Stimulated activated CD4-positive, alpha-beta T cell treated with anti-CD3 and anti-CD28 coated beads, Interleukin-12 subunit alpha, Interleukin-12 subunit beta, amount 100 ng/mL, for 48 hours (primary cell): Measurements from ENCODE around the gene YDJC.
"Not testable (repeated sequence)": the region's sequence is repeated elsewhere in the genome, so short reads cannot be mapped to it uniquely, and the experiment has no call there.

Experiments
- DNase-seq, 3 donors: peaks; one replicate each; pipeline ENCODE4 v3.0.0-alpha.2; 2020; ENCODE audit warnings: low read depth in 2 of 3, low spot score in 1 of 3

YDJC gene

DNA sequence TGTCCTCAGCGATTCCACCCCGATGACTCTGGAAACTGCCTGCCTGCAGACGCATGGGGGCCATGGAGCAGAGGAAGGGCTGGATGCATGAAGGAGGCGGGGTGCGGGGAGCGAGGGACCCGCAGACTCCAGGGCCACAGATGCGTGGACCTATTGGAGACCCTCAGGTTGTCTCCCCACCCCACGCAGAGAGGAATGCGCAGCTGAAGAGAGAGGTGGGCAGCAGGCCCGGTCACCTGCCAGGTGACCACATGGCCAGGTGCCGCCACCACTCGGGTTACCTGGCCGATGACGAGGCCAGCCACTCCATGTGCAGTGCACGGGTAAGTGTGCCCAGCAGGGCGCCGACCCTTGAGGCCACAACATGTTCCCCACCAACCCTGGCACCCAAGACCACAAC lies 3.1 kb upstream of the YDJC start:
- no peak for DNase-seq

DNA sequence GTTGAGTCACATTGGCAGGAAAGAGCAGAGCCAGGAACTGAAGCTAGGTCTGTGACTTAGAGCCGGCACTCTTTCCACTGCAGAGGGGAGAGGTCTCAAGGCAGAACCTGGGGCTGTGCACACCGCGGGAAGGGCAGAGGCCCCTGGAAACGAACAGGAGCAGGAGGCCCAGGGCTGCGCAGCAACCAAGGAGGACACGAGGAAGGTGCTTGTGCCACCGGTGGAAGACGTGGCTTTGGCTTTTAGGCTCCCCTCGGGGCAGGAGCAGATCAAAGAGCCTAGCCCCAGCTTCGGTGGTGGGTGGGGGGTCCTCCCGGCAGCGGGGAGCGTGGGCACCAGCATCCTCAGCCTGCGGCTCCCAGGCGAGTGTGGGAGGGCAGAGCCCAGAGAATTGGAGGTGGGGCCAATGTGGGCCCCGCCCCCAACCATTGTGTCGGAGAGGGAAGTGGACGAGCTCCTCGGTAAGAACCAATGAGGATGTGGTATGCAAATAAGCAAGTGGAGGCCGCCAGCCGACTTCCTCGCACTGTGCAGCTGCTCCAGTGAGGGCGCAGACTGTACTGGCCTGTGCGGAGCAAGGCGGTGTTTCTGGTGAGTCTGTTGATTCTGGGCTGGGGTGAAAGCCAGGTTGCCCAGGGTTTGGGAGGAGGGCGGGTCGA lies 2.5 kb upstream of the YDJC start, which contains the start of gene CCDC116:
Gene CCDC116 (plus strand): TSS at position 524 of the 659 bp plus-strand sequence. CDS start 422 bp downstream, outside the sequence.
- peak in 2 of 3 donors; percentile 48 to 61 for DNase-seq

DNA sequence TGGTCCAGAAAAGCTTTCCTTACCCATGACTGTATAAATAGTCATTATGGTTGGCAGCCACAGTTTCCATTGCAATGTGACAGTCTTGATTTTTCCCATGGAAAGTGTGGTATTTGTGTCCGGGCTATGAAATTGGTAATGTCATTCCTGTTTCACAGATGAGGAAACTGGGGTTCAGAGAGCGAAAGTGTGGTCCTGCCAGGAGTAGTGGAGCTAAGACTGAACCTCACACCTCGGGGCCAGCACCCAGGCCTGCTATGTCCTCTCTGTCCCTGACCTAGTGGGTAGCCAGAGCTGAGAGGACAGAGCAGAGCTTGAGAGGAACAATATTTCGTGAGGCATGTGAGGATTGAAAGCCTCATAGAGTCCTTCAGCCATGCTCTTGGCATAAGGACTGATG lies 1.2 kb upstream of the YDJC start:
- DNase-seq, result no peak

DNA sequence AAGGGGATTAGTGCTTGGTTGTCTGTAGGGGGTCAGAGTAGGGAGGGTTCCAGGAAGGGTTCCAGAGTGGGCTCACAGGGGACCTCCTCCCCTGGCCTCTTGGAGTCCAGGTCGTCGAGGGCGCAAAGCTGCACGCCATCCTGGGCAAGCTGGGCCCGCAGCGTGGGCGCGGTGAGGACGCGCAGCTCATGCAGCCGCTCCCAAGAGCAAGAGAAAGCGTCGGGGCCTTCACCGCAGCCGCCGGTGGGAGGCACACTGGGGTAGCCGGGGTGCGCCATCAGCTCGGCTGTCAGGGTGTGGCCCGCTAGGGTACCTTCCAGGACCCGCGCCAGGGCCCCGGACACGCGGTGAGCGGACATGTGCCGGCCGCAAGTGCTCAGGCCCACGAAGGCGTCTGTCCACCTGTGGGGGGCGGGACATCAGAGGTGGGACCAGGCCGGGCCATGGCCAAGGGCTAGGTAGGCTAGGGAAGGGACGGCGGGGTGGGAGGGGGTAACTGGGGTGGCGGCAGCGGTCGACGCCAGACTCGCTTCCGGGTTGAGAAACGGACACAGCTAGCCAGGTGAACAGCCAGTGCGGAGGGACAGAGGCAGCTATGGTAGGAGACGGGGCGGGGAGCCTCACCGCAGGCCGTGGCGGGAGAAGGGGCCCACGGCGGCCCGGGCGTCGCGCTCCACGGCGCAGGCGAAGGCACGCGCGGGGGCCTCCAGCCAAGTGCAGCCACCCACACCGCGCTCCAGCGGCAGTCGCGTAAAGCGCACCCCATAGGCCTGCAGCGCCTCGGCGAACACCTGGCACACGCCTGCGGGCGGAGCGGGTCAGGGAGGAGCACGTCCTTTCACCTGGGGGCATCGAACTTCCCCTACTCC lies 1.2 kb downstream of the YDJC start:
- no peak for DNase-seq

DNA sequence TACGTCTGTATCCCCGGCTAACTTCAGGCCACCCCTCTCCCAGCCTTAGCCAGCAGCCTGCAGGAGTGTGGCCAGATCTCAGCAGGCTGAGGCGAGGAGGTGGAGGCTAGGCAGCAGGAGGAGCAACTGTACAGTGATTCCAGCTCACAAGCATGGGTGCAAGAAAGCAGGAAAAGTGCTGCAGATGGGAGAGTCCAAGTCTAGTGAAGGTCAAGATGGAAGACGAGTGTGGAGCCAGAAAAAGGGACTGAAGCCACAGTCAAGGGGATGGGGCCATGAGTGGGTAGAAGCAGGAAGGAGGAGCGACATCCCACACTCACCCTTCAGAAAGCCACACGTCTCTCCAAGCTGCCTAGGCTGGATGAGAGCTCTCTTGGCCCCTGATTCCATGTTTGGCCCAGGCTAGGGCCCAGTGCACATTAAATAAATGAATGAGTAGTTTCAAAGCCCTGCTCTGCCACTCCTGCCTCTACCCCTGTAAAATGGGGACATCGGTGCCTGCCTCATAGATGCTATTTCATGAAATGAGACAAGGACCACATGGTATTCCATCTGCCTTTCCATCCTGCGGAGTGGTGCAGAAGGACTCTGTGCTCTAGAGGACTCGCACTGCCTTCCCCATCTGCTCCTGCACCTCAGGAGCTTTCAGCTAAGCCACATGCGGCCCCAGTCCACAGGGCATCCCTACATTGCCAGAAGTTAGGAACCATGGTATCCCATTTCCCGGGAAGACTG lies 2.9 kb downstream of the YDJC start:
- no peak for DNase-seq

DNA sequence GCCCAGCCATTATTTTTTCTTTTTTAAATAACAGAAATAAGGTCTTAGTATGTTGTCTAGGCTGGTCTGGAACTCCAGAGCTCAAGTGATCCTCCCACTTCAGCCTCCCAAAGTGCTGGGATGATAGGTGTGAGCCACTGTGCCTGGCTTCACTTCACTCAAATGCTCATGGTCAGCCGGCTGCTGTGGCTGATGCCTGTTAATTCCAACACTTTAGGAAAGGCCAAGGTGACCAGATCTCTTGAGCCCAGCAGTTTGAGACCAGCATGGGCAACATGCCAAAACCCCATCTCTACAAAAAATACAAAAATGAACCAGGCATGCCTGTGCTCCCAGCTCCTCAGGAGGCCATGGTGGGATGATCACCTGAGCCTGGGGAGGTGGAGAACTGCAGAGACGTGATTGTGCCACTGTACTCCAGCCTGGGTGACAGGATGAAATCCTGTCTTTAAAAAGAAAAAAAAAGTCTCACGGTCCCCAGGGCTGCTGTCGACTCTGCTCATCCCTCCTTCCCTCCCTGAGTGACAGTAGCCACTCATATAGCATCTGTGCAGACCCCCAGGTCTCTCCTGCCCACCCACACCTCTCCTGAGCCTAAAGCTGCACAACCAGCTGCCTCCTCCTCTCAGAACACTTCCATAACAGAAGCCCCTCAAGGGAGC lies 3.6 kb downstream of the YDJC start:
- DNase-seq, result no peak

DNA sequence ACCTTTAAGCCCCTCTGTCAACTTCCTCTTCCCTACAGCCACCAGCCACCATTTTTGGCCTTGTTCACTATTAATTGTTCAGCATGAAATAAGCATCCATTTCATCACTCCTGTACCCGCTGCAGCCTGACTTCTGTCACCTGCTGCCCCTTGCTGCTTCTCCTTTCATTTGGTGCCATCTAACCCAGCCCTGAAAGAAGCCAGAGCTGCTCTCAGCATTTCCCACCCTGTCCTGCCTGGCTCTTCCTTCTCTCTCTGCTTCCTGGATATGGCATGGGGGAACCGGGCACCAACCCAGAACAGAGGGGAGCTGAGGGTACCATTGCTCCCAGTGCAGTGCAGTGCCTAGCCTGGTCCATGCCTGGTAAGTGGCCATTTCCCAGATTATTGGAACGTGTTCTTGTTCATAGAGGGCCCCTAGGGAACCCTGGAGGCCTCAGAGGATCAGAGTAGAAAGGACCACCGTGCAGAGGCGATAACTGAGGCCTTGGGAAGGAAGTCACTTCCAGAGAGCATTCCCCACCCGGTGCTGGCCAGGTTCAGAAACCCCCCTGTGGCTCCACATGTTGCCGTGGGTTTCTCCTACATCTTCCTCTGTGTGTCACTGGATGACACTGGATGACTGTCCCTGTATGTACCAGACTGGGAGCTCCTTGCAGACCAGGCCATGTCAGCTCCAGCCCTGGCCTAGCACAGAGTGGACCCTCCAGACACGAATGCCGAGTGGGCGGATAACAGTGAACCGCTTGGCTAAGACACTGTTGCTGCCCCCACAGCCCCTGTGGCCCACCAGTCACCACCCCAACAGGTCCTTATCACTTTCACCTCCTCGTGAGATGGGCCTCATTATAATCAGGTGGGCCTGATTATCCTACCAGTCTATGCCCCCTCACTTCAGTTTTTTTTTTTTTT lies 4.7 kb downstream of the YDJC start:
- DNase-seq, result no peak

DNA sequence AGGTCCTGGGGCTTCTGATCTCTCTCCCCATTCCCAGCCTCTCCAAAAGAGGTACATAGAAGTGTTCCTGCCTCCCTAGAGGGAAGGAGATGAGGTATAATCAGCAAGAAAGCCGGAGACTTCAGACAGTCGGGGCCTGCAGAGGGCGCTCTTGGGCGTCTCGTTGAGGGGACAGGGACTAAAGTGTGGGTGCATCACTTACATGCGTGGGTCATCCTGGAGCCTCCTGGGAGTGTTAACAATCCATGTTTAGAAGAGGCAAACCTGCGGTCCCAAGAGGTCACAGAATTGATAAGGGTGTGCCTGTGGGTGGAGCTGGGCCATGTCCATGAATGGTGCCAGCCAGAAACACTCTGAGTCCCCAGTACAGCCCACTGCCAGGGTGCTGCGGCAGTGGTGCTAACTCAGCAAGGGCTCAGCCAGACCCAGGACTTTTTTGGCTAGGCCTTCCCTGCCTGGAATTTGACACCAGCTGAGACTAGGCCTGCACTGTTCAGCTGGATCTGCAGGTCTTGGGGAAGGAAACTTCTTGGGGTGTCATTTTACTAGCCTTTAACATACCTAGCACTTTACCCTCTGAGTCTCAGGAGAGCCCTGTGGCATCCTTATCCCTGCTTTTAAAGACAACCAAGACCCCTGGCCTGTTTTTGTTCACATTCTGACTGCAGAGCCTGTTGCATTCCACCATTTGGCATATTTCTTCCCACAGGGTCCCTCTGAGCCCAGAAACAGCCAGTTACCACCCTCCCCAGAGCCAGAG lies 5.5 kb downstream of the YDJC start:
- DNase-seq, result peak in 1 of 3 donors; percentile 58

DNA sequence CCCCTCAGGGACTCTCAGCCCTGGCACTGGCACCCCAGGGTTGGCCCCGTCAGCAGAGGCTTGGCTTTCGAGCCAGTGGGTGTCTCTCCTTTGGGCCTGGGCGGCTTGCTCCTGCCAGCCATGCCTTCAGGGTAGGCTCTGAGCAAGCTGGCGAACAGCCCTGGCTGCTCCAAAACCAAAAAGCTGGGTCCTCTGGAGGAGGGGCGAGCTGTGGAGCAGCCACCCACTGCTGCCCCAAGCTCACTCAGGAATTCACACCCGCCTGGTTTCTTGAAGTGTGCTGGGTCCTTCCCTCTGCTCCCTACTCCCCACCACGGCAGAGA lies 6.2 kb downstream of the YDJC start:
- no peak for DNase-seq

DNA sequence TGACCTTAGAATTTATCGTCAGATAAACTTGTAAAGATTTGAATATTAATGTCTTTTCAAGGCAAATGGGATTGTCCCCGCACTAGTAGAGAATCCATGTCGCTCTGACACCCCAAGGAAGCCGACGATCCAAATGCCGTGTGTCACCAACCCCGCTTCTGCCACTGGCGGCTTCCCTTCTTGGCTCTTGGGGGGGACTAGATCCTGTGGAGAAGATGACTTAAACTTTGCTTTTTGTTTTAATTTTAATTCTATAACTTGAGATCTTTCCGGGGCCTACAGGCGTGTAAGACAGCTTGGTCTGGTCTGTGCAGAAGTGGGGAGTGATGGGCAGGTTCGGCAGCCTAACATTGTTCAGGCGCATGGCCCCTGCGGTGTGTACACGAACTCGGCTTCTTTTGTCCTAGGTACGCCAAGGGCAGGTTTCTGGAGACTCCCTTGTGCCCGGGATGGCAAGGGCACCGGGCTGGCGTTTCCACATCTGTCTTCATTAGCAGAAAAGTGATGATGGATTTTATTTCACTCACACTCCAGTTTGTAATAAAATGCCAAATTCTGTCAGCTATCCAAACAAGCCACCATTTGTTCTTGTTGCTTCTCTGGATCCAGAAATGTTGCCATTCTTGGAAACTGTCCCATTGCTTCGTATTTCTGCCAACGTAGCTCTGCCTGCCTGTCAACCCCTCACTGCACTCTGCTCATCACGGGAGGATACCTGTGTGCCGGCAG lies 6.7 kb downstream of the YDJC start:
- no peak for DNase-seq

DNA sequence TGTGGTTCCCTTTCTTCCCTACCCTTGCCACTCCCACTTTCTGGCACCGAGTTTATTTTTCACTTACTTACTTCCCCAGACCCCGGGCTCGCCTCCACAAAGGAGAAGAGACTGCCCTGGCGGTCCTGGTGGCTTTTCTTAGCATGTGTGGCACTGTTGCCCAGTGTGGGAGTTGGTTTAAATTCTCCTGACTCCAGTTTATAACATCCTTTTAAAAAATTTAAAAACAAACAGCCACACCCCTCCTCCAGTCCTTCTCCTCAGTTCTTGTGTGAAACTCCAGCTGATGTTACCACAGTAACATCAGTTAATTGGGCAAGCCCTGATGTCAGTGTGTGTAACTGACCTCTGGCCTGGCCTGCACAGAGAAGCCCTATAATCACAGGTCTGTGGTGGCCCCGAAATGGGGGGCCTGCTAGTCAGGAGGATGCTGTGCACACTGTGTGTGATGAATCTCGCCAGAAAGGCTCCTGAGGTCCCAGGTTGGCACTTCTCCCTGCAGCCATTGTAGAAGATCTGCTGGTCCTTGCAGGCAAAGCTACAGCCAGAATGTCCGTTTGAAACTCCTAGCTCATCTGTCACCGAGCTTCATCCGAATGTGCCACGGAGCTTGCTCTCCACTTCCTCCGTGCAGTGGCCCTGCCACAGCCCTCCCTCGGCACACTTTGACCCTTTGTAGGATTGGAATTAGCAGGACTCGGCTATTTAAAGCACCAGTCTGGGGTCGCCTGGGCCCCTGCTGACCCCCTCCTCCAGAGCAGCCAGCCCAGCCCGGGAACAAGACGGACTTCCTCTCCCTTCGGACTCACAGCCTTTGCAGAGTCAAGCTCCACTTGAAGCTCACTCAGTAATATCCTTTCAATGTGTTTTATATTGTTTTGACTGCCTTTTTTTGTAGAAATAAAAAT lies 7.6 kb downstream of the YDJC start:
- no peak for DNase-seq

DNA sequence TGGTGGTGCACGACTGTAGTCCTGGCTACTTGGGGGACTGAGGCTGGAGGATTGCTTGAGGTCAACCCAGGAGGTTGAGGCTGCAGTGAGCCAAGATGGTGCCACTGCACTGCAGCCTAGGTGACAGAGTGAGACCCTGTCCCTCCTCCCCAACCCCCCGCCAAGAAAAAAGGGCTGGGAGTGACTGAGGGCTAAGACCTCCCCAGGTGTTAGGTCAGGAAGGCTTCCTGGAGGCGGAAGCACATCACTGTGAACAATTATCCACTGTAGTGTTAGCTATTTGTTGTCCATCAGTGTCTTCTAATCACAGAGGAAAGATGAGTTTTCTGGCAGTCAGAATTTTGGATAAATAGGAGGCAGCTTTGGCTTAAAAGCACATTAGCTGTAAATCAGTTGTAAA lies 8.8 kb downstream of the YDJC start:
- no peak for DNase-seq

DNA sequence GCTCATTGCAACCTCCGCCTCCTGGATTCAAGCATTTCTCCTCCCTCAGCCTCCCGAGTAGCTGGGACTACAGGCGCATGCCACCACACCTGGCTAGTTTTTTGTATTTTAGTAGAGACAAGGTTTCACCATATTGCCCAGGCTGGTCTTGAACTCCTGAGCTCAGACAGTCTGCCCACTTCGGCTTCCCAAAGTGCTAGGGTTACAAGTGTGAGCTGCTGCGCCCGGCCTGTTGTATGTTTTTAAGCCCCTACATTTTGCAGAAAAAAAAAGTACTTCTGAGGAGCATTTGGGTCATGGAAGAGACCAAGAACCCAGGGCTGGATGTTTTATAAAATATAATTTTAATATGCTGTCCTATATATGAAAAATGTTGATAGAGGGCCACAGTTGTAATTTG lies 12.5 kb downstream of the YDJC start:
- DNase-seq, result not testable (repeated sequence)

DNA sequence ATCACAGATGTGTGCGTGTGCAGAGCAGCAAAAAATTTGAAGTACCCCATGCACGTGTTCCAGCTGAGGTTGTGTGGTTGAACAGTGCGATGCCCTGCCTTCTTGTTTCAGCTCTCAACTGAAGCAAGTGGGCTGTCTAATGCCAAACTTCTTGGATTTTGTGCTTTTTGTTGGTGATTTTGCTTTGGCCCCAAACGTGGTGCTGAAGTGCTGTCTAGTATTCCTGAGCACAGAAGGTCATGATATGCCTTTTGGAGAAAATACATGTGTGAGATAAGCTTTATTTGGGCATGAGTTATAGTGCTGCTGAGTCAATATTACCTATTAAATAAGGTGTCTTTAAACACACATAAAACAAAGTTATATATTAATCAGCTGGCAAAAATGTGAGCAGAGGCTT lies 14.1 kb downstream of the YDJC start:
- DNase-seq, result no peak

DNA sequence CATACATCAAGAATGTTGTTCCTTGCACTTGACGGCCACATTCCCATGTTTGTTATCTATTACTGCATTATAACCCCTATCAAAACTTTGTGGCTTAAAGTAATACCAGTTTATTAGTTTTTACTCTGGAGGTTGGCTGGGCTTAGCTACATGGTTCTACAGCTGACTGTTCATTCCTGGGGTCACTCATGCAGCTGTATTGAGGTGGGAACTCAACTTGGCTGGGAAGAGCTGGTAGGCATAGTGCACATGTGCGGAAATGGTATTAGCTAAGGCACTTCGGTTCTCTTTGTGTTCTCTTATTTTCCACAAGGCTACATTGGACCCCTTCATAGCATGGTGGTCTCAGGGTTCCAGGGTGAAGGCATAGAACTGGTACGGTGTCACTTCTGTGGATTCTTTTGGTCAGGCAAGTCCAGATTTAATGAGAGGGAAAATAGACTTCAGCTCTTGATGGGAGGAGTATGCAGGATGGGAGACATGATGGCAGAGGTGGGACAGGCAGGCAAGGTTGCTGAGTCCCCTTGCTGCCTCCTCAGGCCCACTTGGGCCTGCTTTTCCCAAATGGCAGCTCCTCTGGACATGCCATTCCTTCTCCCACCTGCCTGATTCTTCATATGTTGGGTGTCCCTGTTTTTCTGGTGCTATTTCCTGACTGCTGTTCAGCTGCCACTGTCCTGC lies 16.1 kb downstream of the YDJC start:
- DNase-seq, result no peak

DNA sequence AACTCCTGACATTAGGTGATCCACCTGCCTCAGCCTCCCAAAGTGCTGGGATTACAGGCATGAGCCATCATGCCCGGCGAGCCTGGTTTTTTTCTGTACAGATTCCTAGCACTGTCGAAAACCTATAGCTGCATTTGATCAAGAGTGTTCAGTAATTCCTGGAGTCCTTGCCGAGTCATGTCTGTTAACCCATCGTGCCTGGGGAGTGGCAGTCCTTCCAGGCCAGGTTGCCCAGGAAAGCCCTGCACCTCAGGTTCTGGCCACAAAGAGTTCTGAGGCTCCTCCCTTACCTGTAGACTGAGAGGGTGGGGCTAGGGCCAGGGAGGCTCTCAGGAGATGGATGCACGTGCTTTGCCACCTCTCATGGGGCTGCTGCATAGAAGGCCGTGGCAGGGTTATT lies 17.0 kb downstream of the YDJC start:
- DNase-seq, result no peak

DNA sequence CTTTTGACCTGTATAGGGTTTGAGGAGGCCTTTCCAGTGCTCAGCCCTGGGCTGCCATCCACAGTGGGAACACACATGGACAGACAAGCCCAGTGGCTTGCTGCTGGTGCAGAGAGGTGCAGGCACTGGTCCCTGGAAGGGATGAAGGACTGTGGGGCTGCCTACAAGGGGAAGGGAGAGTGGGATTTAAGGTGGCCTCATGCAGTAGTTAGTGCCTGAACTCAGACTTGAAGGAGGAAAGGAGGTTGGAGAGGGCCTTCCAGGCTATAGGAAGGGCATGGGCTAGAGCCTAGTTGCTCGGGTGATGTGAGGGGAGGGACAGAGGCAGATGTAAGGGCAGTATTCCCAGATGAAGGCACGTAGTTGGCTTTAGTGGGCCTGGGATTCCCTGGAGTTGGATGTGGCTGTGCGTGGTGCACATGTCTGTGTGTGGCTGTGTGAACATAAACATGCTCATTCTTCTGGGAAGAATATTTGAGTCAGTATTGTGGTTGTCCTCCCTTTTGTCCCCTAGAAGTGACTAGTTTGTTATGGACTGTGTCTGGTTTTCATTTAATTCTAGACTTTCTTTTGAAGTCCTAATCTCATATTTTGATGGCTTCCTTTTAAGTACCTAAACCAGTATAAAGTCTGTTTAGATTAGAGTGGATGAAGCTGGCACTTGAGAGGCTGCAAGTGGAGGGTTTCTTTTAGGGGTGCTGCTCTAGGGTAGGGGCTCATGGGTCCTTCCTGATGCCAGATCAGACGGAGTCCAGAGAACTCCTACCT lies 18.4 kb downstream of the YDJC start:
- no peak for DNase-seq
